Spleen (tissue), 7 donors: Measurements from ENCODE around the gene CENPH.

ENCODE experiments used
- POLR2A ChIP-seq, 3 donors: fragments of 450-650 bp; IDR thresholded peaks; one replicate each; pipeline ENCODE4 v1.5.1; 2017; ENCODE audit warnings: antibody characterized with exemption in 3 of 3, mild to moderate bottlenecking in 1 of 3
- POLR2AphosphoS5 ChIP-seq, 3 donors: sonication (generic); formaldehyde crosslinking; IDR thresholded peaks; one replicate each; pipeline ENCODE4 v1.5.1; 2017; ENCODE audit warnings: antibody characterized with exemption in 3 of 3
- TF ChIP-seq, protein P1 (sequence below), 11 experiments: fragments of 200-600 bp in 7 of 11; fragments of 450-650 bp in 4 of 11; sonication (generic) in 4 of 11; IDR thresholded peaks in 8 of 11; conservative IDR thresholded peaks in 3 of 11; 1 replicate in 7 of 11; 2 replicates in 4 of 11; pipeline versions ENCODE4 v1.4.0 to v1.8.0; 2016 to 2021; ENCODE audit warnings: antibody characterized with exemption in 11 of 11, inconsistent platforms in 4 of 11, mild to moderate bottlenecking in 1 of 11
- donor health status: DM: no; HTN: no; CAD: no; lungs with moderate emphysema.
- donor health status: DM: no; HTN: no; CAD: no.
- donor health status: DM: no; HTN: no; CAD: no.

DNA sequence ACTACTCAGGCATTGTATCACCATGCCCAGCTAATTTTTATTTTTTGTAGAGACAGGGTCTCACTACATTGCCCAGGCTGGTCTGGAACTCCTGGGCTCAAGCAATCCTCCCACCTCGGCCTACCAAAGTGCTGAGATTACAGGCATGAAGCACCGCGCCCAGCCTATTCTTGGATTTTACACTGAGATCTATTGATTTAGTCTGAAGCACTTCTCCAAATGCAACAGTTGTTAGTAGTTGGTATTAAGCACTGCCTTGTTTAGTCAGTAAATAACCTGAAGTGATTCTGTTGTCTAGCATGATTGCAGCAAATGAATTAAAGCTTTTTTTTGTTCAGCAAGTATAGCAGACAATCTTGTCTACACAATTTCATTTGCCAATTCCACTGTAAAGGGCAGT, 31.3 kb upstream of the CENPH start:
- TF ChIP-seq POLR2AphosphoS5 (IDR thresholded peaks at IDR 0.05) (no peak), POLR2A (IDR thresholded peaks at IDR 0.05) (no peak)
- TF ChIP-seq, protein P1, sequence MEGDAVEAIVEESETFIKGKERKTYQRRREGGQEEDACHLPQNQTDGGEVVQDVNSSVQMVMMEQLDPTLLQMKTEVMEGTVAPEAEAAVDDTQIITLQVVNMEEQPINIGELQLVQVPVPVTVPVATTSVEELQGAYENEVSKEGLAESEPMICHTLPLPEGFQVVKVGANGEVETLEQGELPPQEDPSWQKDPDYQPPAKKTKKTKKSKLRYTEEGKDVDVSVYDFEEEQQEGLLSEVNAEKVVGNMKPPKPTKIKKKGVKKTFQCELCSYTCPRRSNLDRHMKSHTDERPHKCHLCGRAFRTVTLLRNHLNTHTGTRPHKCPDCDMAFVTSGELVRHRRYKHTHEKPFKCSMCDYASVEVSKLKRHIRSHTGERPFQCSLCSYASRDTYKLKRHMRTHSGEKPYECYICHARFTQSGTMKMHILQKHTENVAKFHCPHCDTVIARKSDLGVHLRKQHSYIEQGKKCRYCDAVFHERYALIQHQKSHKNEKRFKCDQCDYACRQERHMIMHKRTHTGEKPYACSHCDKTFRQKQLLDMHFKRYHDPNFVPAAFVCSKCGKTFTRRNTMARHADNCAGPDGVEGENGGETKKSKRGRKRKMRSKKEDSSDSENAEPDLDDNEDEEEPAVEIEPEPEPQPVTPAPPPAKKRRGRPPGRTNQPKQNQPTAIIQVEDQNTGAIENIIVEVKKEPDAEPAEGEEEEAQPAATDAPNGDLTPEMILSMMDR (IDR thresholded peaks at IDR 0.05 in 8 of 11, conservative IDR thresholded peaks at IDR 0.05 in 3 of 11) = no peak
